Colonic mucosa (tissue), 4 donors: Measurements from ENCODE around the gene ARPC2. TPM values are rescaled to one million over a fixed set of nuclear protein-coding genes. Genes with fewer than 3 reads are reported as not detected.

ENCODE experiments used
- DNase-seq: peaks from one replicate; pipeline ENCODE4 v3.0.0-alpha.2; 2020
- H3K27ac ChIP-seq: fragments of 200-600 bp; one replicate; pipeline ENCODE4 v1.8.0; 2021
- H3K27me3 ChIP-seq: fragments of 200-600 bp; one replicate; pipeline ENCODE4 v1.8.0; 2021
- H3K36me3 ChIP-seq: fragments of 200-600 bp; one replicate; pipeline ENCODE4 v1.8.0; 2021
- H3K4me1 ChIP-seq: fragments of 200-600 bp; one replicate; pipeline ENCODE4 v1.8.0; 2021; ENCODE audit warnings: mild to moderate bottlenecking
- H3K4me3 ChIP-seq: fragments of 200-600 bp; one replicate; pipeline ENCODE4 v1.8.0; 2021
- H3K9ac ChIP-seq, 2 donors: one replicate each; pipeline ENCODE4 v1.7.0; 2013; ENCODE audit warnings: control low read depth in 2 of 2, low read depth in 2 of 2, low read length in 2 of 2
- H3K9me3 ChIP-seq: fragments of 200-600 bp; one replicate; pipeline ENCODE4 v1.8.0; 2021
- intact Hi-C: fragments of 100-400 bp; cut with DNase I; formaldehyde crosslinking; loops from one replicate; pipeline ENCODE4 v1.14.1; 2022
- total RNA-seq, 2 donors: library from RNA; stranded (reverse); fragmentation: NEBNext Ultra II Directional in 1 of 2; extraction: Animal tissue kit (Norgen Biotek cat#: 25700) in 1 of 2; gene quantifications; one replicate each; pipeline ENCODE4 v1.2.1, GENCODE V29; 2021
- TF ChIP-seq, protein P1 (sequence below): fragments of 200-600 bp; IDR thresholded peaks from one replicate; pipeline ENCODE4 v1.8.0; 2022; ENCODE audit warnings: antibody characterized with exemption, mild to moderate bottlenecking
- donor health status: healthy.
- donor health status: DM: no; HTN: no; CAD: no.
- donor health status: DM: no; HTN: no; CAD: no.

The ARPC2 gene
- total RNA-seq, 2 donors from 2014 or later, result 282 to 346 TPM

DNA sequence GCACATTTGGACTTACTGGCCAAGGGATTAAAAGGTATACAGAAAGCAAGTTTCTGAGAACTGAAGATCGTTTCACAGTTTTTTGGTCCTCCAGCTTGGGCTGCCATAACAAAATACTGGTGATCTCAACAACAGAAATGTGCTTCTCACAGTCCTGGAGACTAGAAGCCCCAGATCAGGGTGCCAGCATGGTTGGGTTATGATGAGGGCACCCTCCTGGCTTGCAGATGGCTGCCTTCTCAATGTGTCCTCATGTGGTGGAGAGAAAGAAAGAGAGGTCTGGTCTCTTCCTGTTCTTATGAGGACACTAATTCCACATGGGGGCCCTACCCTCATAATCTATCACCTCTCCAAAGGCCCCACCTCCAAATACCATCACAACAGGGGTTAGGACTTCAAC is 30.1 kb upstream of the ARPC2 start:
- Histone ChIP-seq H3K36me3 (no peaks in the 10 kb centered on the region), H3K27me3 (no peaks in the 10 kb centered on the region), H3K9me3 (no peaks in the 10 kb centered on the region), H3K4me1 (no peaks in the 10 kb centered on the region), H3K4me3 (no peak overlapping the region), H3K27ac (no peak overlapping the region), H3K9ac (peak overlapping the region in 1 of 2 donors; percentile 34)
- no peak for DNase-seq
- TF ChIP-seq, protein P1, sequence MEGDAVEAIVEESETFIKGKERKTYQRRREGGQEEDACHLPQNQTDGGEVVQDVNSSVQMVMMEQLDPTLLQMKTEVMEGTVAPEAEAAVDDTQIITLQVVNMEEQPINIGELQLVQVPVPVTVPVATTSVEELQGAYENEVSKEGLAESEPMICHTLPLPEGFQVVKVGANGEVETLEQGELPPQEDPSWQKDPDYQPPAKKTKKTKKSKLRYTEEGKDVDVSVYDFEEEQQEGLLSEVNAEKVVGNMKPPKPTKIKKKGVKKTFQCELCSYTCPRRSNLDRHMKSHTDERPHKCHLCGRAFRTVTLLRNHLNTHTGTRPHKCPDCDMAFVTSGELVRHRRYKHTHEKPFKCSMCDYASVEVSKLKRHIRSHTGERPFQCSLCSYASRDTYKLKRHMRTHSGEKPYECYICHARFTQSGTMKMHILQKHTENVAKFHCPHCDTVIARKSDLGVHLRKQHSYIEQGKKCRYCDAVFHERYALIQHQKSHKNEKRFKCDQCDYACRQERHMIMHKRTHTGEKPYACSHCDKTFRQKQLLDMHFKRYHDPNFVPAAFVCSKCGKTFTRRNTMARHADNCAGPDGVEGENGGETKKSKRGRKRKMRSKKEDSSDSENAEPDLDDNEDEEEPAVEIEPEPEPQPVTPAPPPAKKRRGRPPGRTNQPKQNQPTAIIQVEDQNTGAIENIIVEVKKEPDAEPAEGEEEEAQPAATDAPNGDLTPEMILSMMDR, result no peak
- intact Hi-C loops, result loop anchor here (5.0 to 10.0 kb wide), 2 partner anchors 70 to 168 kb away; partner anchors contain the start of gene CATIP

DNA sequence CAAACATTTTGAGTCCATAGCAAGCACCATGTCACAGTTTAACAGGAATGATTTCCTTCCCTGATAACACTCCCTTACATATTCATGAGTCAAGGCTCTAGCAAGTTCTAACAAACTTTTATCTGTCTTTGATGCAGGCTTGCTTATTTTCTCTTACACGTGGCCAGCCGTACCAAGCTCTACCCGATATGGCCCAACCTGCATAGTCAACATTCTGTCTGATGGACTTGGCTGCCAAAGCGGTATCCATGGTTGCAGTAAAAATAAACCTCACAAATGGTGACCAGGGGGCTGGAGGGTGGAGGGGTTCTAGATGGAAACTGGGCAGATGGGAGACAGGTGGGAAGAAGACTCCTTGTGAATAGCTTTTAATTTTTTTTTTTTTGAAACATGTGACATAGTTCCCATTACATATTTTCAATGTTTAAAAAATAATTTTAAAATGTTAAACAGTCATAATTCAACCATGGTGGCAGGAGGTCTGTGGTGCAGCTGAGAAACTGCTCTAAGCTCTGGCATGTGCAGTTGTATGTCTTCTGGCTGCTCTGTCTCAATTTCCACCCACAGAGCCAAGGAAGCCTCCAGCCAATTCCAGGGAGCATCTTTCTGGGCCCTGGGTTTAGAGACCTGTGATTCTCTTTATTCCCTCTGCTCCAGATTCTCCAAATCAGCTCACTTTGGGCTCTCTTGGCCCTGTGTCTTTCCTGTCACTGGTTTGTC is 29.5 kb upstream of the ARPC2 start:
- DNase-seq, result no peak
- TF ChIP-seq, protein P1, result no peak
- no peak overlapping the region for H3K4me3 ChIP-seq
- no peaks in the 10 kb centered on the region for H3K4me1 ChIP-seq
- H3K9me3 ChIP-seq, result no peaks in the 10 kb centered on the region
- no peaks in the 10 kb centered on the region for H3K27me3 ChIP-seq
- no peak overlapping the region for H3K27ac ChIP-seq
- H3K9ac ChIP-seq, result no peak overlapping the region
- no peaks in the 10 kb centered on the region for H3K36me3 ChIP-seq
- intact Hi-C loops, result loop anchor here (5.0 to 10.0 kb wide), 2 partner anchors 70 to 167 kb away; partner anchors contain the start of gene CATIP

DNA sequence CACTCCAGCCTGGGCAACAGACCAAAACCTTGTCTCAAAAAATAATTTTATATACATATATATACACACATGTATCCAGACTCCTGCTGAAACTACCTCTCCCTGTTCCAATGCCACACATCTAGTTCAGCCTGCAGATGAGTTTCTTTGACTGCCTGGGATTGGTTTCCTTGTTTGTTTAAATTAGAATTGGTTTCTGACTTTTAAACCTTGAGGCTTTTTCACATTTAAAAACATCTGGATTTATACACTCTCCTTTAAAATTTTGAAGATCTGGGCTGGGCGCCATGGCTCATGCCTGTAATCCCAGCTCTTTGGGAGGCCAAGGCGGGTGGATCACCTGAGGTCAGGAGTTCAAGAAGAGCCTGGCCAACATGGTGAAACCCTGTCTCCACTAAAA is 28.5 kb upstream of the ARPC2 start:
- Histone ChIP-seq H3K4me1 (no peaks in the 10 kb centered on the region), H3K4me3 (no peak overlapping the region), H3K27ac (no peak overlapping the region), H3K9ac (no peak overlapping the region), H3K9me3 (no peaks in the 10 kb centered on the region), H3K36me3 (no peaks in the 10 kb centered on the region), H3K27me3 (no peaks in the 10 kb centered on the region)
- no peak for DNase-seq
- intact Hi-C loops, result loop anchor here (5.0 to 10.0 kb wide), 2 partner anchors 69 to 166 kb away; partner anchors contain the start of gene CATIP
- TF ChIP-seq, protein P1, result no peak

DNA sequence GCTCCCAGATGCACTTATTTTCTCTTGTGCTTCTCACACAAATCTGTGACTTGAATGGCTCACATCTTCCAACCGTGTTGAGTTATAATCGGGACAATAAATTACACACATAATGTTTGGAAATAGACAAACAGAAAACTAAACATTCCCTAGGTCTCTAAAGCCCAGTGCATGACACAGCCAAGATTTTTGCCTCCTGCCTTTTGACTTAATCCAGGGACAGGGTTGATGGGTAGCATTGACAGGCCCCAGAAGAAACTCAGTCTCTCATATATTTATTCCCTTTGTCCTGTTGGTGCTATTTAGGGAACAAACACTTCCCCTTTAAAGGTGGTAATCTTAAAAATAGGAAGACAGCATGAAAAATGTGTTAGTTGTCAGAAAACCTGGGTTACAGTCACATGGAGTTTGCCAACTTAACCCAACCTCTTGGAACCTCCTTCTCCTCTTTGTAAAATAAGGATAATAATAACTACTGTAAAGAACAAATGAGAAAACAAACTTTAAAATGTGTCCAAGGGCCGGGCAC is 24.0 kb upstream of the ARPC2 start:
- intact Hi-C loops, result no loop called here
- H3K27me3 ChIP-seq, result no peaks in the 10 kb centered on the region
- H3K9me3 ChIP-seq, result no peaks in the 10 kb centered on the region
- H3K36me3 ChIP-seq, result no peaks in the 10 kb centered on the region
- no peaks in the 10 kb centered on the region for H3K4me1 ChIP-seq
- no peak overlapping the region for H3K4me3 ChIP-seq
- TF ChIP-seq, protein P1, result no peak
- no peak overlapping the region for H3K27ac ChIP-seq
- no peak overlapping the region for H3K9ac ChIP-seq
- DNase-seq, result no peak

DNA sequence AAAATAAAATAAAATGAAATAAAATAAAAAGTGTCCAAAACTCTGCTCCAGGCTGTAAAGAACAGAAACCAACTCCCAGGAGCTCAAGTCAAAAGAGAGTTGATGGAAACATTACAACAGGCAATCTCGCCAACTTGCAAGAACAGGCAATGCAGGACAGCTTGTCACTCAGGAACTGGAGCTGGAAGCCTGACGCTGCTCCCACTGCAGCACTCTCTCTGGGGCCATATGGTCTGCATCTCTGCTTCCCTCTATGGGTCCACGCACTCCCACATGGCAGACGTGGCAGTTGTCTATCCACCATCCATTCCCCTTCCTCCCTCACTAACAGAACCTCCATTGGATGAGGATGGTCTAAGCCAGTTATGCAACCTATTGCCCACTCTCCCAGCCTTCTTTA is 23.3 kb upstream of the ARPC2 start:
- H3K9me3 ChIP-seq, result no peaks in the 10 kb centered on the region
- H3K27me3 ChIP-seq, result no peaks in the 10 kb centered on the region
- TF ChIP-seq, protein P1, result no peak
- intact Hi-C loops, result no loop called here
- H3K36me3 ChIP-seq, result no peaks in the 10 kb centered on the region
- no peak overlapping the region for H3K4me3 ChIP-seq
- H3K4me1 ChIP-seq, result no peaks in the 10 kb centered on the region
- DNase-seq, result no peak
- no peak overlapping the region for H3K9ac ChIP-seq
- no peak overlapping the region for H3K27ac ChIP-seq
